MCF 10A (cell line): ENCODE measurements around the gene REV3L. TPM values are rescaled to one million over a fixed set of nuclear protein-coding genes. Genes with fewer than 3 reads are reported as not detected.

ENCODE experiments used
- BruUV-seq: library from RNA; stranded (reverse); fragments of 400-500 nt; replicated peaks from 2 replicates; lab custom pipeline; 2021; lab: Mats Ljungman, UMichigan
- CTCF ChIA-PET: fragments of 300-600 bp; sonication (Branson Sonifier 250); formaldehyde crosslinking; extraction: SDS; loops from one replicate; lab custom pipeline; 2021; ENCODE audit warnings: antibody characterized with exemption, inconsistent platforms; lab: Yijun Ruan, JAX
- POLR2A ChIA-PET: fragments of 300-600, 350-650 bp; sonication (Branson Sonifier 250); formaldehyde crosslinking; extraction: SDS; loops from one replicate; lab custom pipeline; 2020; ENCODE audit warnings: antibody characterized with exemption, inconsistent platforms; lab: Yijun Ruan, JAX
- DNase-seq: peaks from one replicate; pipeline ENCODE4 v3.0.0-alpha.2; 2018; ENCODE audit not compliant: unreplicated experiment
- H3K27ac Mint-ChIP-seq: one replicate; pipeline ENCODE4 v1.8.0; 2022; ENCODE audit warnings: mild to moderate bottlenecking, low read depth, mixed read lengths; ENCODE audit not compliant: unreplicated experiment
- H3K27me3 Mint-ChIP-seq: one replicate; pipeline ENCODE4 v1.8.0; 2022; ENCODE audit warnings: mixed read lengths; ENCODE audit not compliant: insufficient read depth, unreplicated experiment
- H3K36me3 Mint-ChIP-seq: one replicate; pipeline ENCODE4 v1.8.0; 2022; ENCODE audit warnings: mild to moderate bottlenecking, moderate library complexity, mixed read lengths; ENCODE audit not compliant: insufficient read depth, unreplicated experiment
- H3K4me1 Mint-ChIP-seq: one replicate; pipeline ENCODE4 v1.8.0; 2022; ENCODE audit warnings: mixed read lengths; ENCODE audit not compliant: insufficient read depth, unreplicated experiment
- H3K4me3 Mint-ChIP-seq: one replicate; pipeline ENCODE4 v1.8.0; 2022; ENCODE audit warnings: mild to moderate bottlenecking, moderate library complexity, mixed read lengths; ENCODE audit not compliant: unreplicated experiment
- H3K9me3 Mint-ChIP-seq: one replicate; pipeline ENCODE4 v1.8.0; 2022; ENCODE audit warnings: mixed read lengths; ENCODE audit not compliant: unreplicated experiment
- CTCF ChIP-seq: fragments of 200-600 bp; IDR thresholded peaks from one replicate; pipeline ENCODE4 v1.8.0; 2022; ENCODE audit warnings: antibody characterized with exemption, mild to moderate bottlenecking; ENCODE audit not compliant: unreplicated experiment
- intact Hi-C: fragments of 100-400 bp; cut with micrococcal nuclease; formaldehyde crosslinking; loops from 2 replicates; pipeline ENCODE4 v1.14.1; 2022
- total RNA-seq: library from RNA; stranded (reverse); gene quantifications from 2 replicates; pipeline ENCODE4 v1.2.3, GENCODE V29; 2022

The REV3L gene
- total RNA-seq, 1 experiment from 2014 or later, result 31.2 TPM

- H3K4me1 Mint-ChIP-seq, result no peaks in the 10 kb centered on the region
- POLR2A ChIA-PET, result no interaction called here
- CTCF ChIA-PET, result interaction anchor here (0.7 kb wide), 1 partner anchor 45 kb away, joined by 3 read pairs; no protein-coding TSS in a partner anchor
- intact Hi-C loops, result no loop called here
- peak; percentile 38 for DNase-seq
- TF ChIP-seq CTCF, result no peak
- no peak overlapping the region for H3K4me3 Mint-ChIP-seq
- no TSS peak for BruUV-seq
- H3K27me3 Mint-ChIP-seq, result no peaks in the 10 kb centered on the region
- no peaks in the 10 kb centered on the region for H3K9me3 Mint-ChIP-seq
- H3K36me3 Mint-ChIP-seq, result peaks cover 38% of the 10 kb centered on the region
- H3K27ac Mint-ChIP-seq, result no peak overlapping the region
Observed at GRCh38 chr6:111342913-111343312, 140.1 kb downstream of the REV3L start.

GRCh38 chr6:111339294-111339693 is 143.7 kb downstream of the REV3L start:
- Mint-ChIP-seq H3K27ac (no peak overlapping the region), H3K36me3 (peaks cover 37% of the 10 kb centered on the region), H3K4me3 (no peak overlapping the region), H3K27me3 (no peaks in the 10 kb centered on the region), H3K9me3 (no peaks in the 10 kb centered on the region), H3K4me1 (no peaks in the 10 kb centered on the region)
- DNase-seq, result no peak
- intact Hi-C loops, result no loop called here
- TF ChIP-seq CTCF, result no peak
- POLR2A ChIA-PET, result no interaction called here
- CTCF ChIA-PET, result no interaction called here
- BruUV-seq, result no TSS peak

GRCh38 chr6:111338843-111339242 is 144.2 kb downstream of the REV3L start:
- H3K36me3 Mint-ChIP-seq, result peaks cover 40% of the 10 kb centered on the region
- no peaks in the 10 kb centered on the region for H3K27me3 Mint-ChIP-seq
- no peak for TF ChIP-seq CTCF
- intact Hi-C loops, result no loop called here
- ChIA-PET CTCF (interaction anchor here (0.6 kb wide), 1 partner anchor 305 kb away, joined by 3 read pairs; no protein-coding TSS in a partner anchor), POLR2A (no interaction called here)
- no peak overlapping the region for H3K4me3 Mint-ChIP-seq
- no peak for DNase-seq
- no peaks in the 10 kb centered on the region for H3K4me1 Mint-ChIP-seq
- no peaks in the 10 kb centered on the region for H3K9me3 Mint-ChIP-seq
- H3K27ac Mint-ChIP-seq, result no peak overlapping the region
- BruUV-seq, result no TSS peak

GRCh38 chr6:111337829-111338236 is 145.2 kb downstream of the REV3L start:
- Mint-ChIP-seq H3K9me3 (no peaks in the 10 kb centered on the region), H3K4me3 (no peak overlapping the region), H3K27me3 (no peaks in the 10 kb centered on the region), H3K36me3 (peaks cover 43% of the 10 kb centered on the region), H3K4me1 (no peaks in the 10 kb centered on the region), H3K27ac (no peak overlapping the region)
- DNase-seq, result no peak
- no peak for TF ChIP-seq CTCF
- BruUV-seq, result no TSS peak
- CTCF ChIA-PET, result interaction anchor here (1.3 kb wide), 1 partner anchor 79 kb away, joined by 3 read pairs; a partner anchor contains a TSS
- intact Hi-C loops, result no loop called here
- POLR2A ChIA-PET, result interaction anchor here (0.7 kb wide), 1 partner anchor 1096 kb away, joined by 3 read pairs; no protein-coding TSS in a partner anchor
